Activated gamma-delta T cell treated with anti-CD3 and anti-CD28 coated beads, Interleukin-2, amount 50 U/mL, for 16 hours (primary cell): ENCODE data around the gene TMEM17.

ENCODE experiments used
- DNase-seq: peaks from one replicate; pipeline ENCODE4 v3.0.0-alpha.2; 2020; ENCODE audit warnings: low read depth

TMEM17 gene

GRCh38 chr2:62455957-62456692 is 49.9 kb downstream of the TMEM17 start:
- no peak for DNase-seq

- DNase-seq: no peak
Measured at GRCh38 chr2:62453955-62454354, 52.0 kb downstream of the TMEM17 start.

GRCh38 chr2:62452701-62453454 is 53.1 kb downstream of the TMEM17 start:
- DNase-seq: no peak

- DNase-seq: no peak
Measured at GRCh38 chr2:62450716-62451191, 55.2 kb downstream of the TMEM17 start.
